SK-N-MC (cell line): ENCODE data around the gene FOXS1.

Source experiments
- EZH2 ChIP-seq: fragments of 200-600 bp; sonication (generic); IDR thresholded peaks from one replicate; pipeline ENCODE4 v1.6.1; 2017; ENCODE audit warnings: antibody characterized with exemption
- FOXP2 ChIP-seq: optimal IDR thresholded peaks from 2 replicates; pipeline ENCODE3; 2011; ENCODE audit warnings: mild to moderate bottlenecking, moderate library complexity; ENCODE audit not compliant: insufficient read depth; ENCODE audit errors: extremely low read length, control extremely low read depth
- POLR2AphosphoS5 ChIP-seq: IDR thresholded peaks from 2 replicates; pipeline ENCODE4 v1.6.1; 2012; ENCODE audit warnings: mild to moderate bottlenecking, low read depth, low read length, borderline replicate concordance

DNA sequence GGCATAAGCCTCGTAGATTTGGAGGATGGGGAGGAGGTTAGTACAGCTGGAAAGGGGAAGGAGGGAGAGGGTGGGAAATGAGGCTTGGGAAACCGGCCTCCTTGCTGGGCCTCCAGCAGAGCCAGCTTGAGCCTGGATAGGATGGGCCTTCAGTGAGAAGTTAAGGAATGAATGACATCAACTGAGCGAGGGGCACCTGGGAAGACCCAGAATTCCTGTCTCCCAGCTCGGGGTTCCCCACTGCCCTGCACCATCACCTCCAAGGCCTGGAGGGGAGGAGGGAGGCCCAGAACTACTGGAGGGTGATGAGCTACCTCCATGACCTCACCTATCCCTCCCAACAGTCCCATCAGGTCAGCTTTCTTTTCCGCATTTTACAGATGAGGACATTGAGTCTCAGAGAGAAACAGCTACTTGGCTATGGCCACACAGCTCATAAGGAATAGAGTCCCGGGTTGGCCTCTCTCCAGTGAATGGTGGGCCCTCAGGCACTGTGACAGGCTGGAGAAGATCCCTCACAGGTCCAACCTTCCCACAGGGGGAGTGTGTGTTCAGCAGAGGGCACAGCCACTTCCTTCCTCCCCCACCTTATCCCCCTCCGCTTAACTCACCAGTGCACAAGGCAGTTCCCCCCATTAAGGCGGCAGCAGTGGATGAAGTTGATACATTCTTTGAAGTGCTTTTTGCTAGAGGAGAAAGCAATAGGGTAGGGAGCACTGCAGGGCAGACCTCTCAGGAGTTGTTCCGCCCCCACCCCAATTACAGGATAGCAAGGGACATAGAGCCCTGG lies 18.1 kb upstream of the FOXS1 start:
- TF ChIP-seq POLR2AphosphoS5: no peak
- TF ChIP-seq EZH2: no peak
- no peak for TF ChIP-seq FOXP2
